Vagina (tissue), 2 donors: ENCODE measurements around the gene TMIGD1.

Experiments
- POLR2A ChIP-seq, 2 donors: fragments of 450-650 bp; IDR thresholded peaks; one replicate each; pipeline ENCODE4 v1.6.1; 2017; ENCODE audit warnings: antibody characterized with exemption in 2 of 2, mild to moderate bottlenecking in 2 of 2, moderate library complexity in 2 of 2
- POLR2AphosphoS5 ChIP-seq, 2 donors: sonication (generic); formaldehyde crosslinking; IDR thresholded peaks; one replicate each; pipeline ENCODE4 v1.9.0; 2017; ENCODE audit warnings: antibody characterized with exemption in 2 of 2, mild to moderate bottlenecking in 2 of 2, low read depth in 1 of 2; ENCODE audit not compliant: insufficient read depth in 1 of 2
- TF ChIP-seq, protein P1 (sequence below), 3 experiments: fragments of 450-650 bp in 2 of 3; fragments of 200-600 bp in 1 of 3; sonication (generic) in 1 of 3; IDR thresholded peaks; one replicate each; pipeline ENCODE4 v1.5.1; 2017 to 2019; ENCODE audit warnings: antibody characterized with exemption in 3 of 3, mild to moderate bottlenecking in 2 of 3, moderate library complexity in 2 of 3

DNA sequence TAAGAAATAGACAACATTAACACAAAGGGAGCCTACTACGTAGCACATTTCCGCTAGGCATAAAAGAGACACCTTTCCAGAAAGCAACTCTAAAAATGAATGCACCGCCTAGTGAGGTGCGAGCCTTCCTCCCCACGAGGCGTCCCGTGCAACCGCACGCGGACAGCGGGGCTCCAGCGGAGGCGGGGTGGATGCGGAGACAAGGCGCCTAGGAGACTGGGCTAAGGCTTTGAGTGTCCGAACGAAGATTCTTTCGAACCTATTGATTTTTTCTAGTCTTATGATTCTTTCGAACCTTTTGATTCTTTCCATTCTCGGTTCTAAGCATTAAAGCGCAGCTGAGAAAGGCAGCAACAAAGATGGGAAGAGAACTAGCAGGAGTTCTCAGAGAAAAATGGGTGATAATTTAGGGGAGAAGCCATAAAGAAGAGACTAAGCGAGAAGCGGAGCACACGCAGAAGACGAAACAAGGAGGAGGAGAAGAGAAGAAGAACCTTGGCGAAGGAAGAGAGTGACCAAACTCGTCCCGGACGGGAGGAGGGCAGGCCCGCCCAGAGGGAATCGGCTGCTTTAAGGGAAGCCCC, 44.5 kb upstream of the TMIGD1 start:
- TF ChIP-seq POLR2AphosphoS5 (IDR thresholded peaks at IDR 0.05; ENCODE audit: insufficient read depth in 1 of 2, low read depth in 1 of 2) (peak in 1 of 2 donors; percentile 74), POLR2A (IDR thresholded peaks at IDR 0.05) (no peak)
- TF ChIP-seq, protein P1, sequence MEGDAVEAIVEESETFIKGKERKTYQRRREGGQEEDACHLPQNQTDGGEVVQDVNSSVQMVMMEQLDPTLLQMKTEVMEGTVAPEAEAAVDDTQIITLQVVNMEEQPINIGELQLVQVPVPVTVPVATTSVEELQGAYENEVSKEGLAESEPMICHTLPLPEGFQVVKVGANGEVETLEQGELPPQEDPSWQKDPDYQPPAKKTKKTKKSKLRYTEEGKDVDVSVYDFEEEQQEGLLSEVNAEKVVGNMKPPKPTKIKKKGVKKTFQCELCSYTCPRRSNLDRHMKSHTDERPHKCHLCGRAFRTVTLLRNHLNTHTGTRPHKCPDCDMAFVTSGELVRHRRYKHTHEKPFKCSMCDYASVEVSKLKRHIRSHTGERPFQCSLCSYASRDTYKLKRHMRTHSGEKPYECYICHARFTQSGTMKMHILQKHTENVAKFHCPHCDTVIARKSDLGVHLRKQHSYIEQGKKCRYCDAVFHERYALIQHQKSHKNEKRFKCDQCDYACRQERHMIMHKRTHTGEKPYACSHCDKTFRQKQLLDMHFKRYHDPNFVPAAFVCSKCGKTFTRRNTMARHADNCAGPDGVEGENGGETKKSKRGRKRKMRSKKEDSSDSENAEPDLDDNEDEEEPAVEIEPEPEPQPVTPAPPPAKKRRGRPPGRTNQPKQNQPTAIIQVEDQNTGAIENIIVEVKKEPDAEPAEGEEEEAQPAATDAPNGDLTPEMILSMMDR (IDR thresholded peaks at IDR 0.05), result no peak
